SK-N-MC (cell line): ENCODE results near the gene SMG9.

Source experiments
- EZH2 ChIP-seq: fragments of 200-600 bp; sonication (generic); IDR thresholded peaks from one replicate; pipeline ENCODE4 v1.6.1; 2017; ENCODE audit warnings: antibody characterized with exemption
- FOXP2 ChIP-seq: optimal IDR thresholded peaks from 2 replicates; pipeline ENCODE3; 2011; ENCODE audit warnings: mild to moderate bottlenecking, moderate library complexity; ENCODE audit not compliant: insufficient read depth; ENCODE audit errors: extremely low read length, control extremely low read depth
- POLR2AphosphoS5 ChIP-seq: IDR thresholded peaks from 2 replicates; pipeline ENCODE4 v1.6.1; 2012; ENCODE audit warnings: mild to moderate bottlenecking, low read depth, low read length, borderline replicate concordance

- TF ChIP-seq POLR2AphosphoS5 (no peak), FOXP2 (no peak), EZH2 (no peak)
These were observed 15.1 kb downstream of the SMG9 start for GRCh38 chr19:43739439-43740235.
